ENCODE results near the gene SH3TC1. TPM values are rescaled to one million over a fixed set of nuclear protein-coding genes. Genes with fewer than 3 reads are reported as not detected.

Gene SH3TC1
- total RNA-seq, 1 experiment from 2014 or later = 2.2 TPM

DNA sequence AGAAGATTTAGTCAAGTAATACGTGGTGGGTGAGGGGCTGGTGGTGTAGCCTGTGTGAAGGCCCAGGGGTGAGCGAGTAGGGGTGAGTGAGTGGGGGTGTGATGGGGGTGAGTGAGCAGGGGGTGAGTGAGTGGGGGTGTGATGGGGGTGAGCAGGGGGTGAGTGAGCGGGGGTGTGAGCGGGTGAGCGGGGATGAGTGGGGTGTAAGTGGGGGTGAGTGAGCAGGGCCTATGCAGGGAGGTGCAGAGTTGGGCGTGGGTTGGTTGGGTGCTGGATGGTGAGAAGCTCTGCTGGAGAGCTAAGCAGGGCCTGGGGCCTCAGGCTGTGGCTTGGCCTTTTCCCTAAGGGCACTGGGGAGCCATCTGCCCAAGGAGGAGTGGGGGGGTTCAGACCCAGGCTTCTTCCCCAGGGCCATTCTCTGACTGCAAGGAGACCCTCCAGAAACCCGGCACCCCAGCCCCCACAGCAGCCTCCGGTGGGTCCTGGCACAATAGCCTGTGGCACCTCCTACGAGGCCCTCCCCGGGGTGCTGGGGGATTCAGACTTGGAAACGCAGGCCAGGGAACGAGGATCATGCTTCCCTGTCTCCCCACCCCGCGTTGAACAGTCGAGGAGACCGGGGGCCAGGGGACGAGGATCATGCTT lies 30.4 kb downstream of the SH3TC1 start:
- no peak for DNase-seq (ENCODE audit: low spot score)

DNA sequence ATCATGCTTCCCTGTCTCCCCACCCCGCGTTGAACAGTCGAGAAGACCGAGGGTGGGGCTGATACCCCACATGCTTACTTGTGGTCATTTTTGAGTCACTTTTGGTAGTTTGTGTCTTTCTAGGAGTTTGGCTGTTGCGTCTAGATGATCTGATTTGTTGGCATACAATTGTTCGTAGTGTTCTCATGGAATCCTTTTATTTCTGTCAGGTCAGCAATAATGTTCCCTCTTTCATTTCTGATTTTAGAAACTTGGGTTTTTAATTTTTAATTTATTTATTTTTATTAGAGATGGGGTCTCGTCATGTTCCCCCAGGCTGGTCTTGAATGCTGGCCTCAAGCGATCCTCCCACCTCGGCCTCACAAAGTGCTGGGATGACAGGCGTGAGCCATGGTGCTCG lies 30.9 kb downstream of the SH3TC1 start:
- DNase-seq (ENCODE audit: low spot score) = no peak

DNA sequence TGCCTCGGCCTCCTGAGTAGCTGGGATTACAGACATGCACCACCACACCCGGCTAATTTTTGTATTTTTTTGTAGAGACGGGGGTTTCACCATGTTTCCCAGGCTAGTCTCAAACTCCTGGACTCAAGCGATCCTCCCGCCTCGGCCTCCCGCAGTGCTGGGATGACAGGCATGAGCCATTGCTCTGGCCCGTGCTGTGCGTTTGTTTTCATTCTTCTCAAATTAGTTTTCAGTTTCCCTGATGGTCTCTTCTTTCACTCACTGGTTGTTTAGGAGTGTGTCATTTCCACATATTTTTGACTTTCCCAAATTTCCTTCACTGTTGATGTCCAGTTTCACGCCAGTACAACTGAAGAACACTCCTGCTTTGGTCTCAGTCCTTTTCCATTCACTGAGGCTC lies 31.8 kb downstream of the SH3TC1 start:
- DNase-seq (ENCODE audit: low spot score) = no peak

DNA sequence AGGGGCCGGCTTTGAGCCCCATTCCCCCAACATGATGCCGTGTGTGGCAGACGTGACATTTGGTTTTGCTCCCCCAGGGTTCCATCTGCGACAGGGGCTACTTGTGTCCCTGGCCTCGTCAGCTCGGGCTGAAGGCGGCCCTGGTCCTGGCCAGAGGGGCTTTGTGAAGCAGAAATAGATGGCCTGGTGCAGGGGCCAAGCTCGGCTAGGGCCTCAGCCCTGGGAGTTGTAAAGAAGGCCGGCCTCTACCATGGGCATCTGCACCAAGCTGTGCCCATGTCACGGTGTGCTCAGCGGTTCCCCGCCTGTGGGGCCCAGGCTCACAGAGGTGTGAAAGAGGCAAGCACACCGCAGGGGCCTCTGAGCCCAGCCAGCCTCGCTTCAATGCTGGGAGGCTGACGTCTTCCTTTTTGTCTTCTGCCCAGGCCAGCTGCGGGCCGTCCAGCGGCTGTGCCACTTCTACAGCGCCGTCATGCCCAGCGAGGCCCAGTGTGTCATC lies 32.5 kb downstream of the SH3TC1 start:
- DNase-seq (ENCODE audit: low spot score) = no peak

DNA sequence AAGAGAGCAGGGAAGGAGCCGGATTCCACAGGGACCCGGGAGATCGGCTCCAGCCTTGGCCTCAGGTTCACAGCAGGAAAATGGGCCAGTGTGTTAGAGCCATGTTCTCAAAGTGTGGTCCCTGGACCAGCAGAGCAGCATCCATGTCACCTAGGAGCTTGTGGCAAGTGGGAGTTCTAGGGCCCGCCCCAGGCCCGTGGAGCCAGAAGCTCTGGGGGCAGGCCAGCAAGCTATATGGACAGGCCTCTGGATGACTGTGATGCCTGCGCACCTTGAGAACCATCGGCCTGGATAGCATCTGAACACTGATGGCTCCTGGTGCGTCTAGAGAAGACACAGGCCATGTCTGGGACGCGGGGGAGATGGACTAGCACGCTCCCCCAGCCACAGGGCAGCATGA lies 33.7 kb downstream of the SH3TC1 start:
- no peak for DNase-seq (ENCODE audit: low spot score)

DNA sequence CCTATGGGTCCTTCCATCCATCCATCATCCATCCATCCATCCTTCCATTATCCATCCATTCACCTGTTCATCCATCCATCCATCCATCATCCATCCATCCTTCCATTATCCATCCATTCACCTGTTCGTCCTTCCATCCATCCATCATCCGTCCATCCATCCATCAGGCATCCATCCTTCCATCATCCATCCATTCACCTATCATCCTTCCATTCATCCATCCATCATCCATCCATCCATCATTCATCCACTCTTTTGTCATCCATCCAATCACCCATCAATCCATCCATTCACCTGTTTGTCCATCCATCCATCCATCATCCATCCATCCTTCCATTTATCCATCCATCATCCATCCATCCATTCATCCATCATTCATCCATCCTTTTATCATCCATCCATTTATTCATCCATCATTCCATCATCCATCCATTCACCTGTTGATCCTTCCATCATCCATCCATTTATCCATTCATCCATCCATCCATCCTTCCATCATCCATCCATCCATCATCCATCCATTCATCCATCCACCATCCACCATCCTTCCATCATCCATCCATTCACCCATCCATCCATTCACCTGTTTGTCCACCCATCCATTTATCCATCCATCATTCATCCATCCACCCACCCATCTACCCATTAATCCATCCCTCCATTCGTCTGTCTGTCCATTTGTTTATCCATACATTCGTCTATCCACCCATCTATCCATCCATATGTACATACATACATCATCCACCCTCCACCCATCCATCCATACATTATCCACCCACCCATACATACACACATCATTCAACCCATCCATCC lies 34.8 kb downstream of the SH3TC1 start:
- DNase-seq (ENCODE audit: low spot score) = no peak

DNA sequence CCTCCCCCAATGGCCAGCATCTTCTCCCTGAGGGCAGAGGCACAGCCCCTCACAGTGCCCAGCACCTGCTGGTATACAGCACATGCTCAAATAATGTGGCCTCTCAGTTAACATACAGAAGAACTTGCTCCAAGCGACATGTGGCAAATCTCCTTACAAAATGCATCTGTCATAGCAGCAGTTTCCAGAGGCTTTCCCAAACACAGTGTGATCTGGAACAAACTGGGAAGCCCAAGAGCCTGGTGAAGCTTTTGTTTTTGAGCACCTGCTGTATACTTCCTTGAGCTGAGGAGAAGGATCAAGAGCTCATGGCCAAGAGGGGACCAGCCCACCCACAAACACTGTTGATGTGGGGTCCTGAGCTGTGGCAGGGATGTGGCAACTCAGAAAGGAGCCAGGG lies 35.6 kb downstream of the SH3TC1 start:
- no peak for DNase-seq (ENCODE audit: low spot score)

DNA sequence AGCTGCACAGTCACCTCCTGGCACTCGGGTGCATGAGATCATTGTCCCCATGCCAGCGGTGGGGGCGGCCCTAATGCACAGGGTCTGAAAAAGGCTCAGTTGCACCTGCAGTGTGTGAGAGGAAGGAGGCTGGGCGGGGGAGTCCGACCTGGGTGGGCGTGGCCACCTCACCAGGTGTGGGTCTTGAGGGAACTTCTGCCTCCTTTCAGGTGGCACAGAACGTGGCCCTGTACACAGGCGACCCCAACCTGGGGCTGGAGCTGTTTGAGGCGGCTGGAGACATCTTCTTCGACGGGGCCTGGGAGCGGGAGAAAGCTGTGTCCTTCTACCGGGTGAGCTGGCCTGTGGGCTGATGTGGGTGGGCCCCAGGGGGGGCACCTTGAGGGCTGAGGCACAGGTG lies 36.1 kb downstream of the SH3TC1 start:
- no peak for DNase-seq (ENCODE audit: low spot score)

DNA sequence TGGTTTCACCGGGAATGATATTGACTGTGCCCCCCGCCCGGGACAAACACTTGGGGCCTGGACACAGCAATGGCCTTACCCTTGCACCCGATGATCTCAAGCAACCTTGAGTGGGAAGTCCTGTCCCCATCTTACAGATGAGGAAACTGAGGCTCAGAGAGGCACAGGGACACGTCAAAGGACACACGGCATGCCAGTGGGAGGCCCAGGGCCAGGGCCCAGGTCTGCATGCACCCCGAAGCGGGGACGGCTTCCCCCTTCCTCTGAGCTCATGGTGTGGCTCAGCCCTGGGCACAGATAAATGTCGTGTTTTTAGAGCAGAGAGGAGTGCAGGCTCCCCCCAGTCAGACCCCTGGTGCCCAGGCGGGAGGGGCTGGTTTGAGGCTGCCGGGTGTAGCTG lies 36.6 kb downstream of the SH3TC1 start:
- DNase-seq (ENCODE audit: low spot score) = no peak

DNA sequence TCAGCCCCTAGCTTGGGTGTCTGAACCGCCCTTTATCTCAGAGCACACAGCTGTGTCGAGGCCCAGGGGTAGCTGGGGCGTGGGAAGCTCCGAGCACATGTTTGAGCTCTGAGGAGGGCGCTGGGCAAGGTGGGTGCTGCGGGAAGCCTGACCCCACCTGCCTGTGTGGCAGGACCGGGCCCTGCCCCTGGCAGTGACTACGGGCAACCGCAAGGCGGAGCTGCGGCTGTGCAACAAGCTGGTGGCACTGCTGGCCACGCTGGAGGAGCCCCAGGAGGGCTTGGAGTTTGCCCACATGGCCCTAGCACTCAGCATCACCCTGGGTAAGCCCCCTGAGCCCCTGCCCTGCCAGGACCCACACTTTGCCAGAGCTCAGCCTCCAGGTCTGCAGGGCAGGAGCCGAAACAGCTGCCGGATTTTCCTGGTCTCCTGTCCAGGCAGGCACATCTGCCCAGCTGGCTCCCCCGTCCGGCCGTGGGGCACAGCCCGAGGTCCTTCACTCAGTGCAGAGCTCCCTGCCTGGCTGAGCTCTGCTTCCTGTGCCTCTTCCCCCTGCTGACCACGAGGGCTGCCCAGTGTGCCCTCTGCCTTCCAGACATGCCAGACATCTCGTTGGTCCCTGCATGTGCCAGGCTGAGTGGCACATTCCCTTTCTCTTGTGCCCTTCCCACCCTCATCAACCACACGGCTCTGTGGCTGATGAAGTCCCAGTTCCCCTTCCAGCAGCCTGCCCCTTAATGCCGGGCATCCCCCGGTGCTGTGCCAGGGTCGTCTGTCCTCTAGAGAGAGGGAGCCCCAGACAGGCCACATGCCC lies 37.2 kb downstream of the SH3TC1 start:
- DNase-seq (ENCODE audit: low spot score) = no peak

DNA sequence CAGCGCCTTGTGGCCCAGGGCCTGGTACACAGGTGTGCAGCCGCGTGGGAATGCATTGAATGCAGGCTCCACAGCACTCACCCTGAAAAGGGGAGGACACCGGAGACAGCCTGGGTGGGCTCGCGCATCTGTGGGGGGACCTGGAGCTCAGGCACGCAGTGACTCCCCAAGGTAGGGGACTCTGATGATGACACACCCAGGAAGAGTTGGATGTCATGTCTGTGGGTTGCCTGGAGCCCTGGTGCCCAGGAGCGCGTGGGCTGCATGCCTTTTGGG lies 37.8 kb downstream of the SH3TC1 start:
- no peak for DNase-seq (ENCODE audit: low spot score)

DNA sequence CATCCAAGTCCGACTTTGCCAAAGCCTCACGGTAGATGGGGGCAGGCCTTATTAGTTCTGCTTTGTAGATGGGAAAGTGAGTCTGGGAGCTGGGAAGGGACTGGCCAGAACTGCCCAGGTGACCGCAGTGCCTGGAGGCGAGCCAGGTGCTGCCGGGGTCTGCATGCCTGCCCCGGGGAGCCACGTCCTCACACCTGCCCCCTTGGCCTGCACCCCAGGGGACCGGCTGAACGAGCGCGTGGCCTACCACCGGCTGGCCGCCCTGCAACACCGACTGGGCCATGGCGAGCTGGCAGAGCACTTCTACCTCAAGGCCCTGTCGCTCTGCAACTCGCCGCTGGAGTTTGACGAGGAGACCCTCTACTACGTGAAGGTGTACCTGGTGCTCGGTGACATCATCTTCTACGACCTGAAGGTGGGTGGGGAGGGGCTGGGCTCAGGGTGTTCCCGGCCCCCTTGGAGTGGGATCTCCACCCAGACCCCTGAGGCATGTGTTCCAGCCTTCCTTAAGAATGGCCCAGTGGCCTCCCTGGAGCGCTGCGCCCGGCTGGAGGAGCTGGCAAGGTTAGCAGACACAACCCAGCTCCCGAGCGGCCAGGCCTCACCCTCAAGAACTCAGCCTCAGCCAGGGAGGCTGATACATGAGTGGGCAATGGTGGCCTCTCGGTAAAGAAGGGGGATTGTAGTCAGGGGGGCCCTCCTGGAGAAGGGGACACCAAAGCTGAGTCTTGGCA lies 38.3 kb downstream of the SH3TC1 start:
- no peak for DNase-seq (ENCODE audit: low spot score)

DNA sequence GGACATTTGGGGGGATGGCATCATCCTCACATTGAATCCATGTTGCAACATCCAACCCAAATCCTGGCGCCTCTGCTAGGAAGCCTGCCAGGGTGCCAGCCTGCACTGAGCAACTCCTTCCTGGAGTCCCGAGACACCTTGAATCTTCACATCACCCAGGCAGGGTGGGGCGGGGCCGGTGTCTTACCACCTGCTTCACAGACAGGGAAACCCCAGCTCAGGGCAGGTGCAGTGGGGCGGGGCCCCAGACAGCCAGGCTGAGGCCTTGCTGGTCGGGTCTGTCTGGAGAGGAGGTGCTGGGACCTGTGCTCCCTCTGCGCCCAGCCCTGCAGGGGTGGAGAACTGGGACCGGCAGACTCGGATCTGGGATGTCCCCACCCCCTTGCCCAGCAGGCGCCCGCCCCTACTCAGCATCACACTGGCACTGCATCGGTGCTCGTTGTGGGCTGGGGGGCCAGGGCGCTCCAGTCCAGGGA lies 39.0 kb downstream of the SH3TC1 start:
- DNase-seq (ENCODE audit: low spot score) = no peak

DNA sequence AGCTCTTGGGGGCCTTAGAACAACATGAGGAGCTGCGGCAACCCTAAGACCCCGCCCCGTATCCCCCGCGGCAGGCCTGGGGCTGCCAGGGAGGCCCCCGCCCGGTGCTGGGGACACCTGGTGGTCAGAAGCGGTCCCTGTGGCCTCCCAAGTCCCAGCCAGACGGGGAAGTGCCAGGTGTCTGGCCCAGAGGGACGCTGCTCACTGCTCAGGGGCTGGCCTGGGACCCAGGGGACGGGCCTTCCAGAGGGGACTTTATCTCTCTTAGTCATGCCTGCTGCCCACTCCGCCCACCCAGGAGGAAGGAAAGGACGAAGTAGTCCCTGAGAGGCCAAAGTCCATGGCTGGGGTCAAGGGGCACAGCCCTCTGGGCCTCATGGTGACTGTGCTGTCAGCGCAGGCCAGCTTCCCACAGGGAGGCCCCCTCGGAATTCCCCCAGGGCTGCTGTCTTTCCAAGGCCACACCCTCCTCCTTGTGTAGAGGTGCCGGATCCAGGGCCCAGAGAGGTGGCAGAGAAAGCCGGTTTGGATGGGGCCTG lies 39.5 kb downstream of the SH3TC1 start:
- DNase-seq (ENCODE audit: low spot score) = no peak

DNA sequence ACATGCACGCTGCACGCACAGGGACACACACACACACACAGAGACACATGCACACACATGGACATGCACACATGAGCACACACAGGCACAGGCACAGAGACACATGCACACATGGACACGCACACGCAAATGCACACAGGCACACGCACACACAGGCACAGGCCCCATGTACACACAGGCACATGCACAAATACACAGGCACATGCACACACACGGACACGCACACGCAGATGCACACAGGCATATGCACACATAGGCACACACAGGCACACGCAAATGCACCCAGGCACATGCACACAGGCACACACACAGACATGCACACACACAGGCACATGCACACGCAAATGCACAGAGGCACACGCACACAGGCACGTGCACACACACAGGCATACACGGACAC lies 40.1 kb downstream of the SH3TC1 start:
- no peak for DNase-seq (ENCODE audit: low spot score)

DNA sequence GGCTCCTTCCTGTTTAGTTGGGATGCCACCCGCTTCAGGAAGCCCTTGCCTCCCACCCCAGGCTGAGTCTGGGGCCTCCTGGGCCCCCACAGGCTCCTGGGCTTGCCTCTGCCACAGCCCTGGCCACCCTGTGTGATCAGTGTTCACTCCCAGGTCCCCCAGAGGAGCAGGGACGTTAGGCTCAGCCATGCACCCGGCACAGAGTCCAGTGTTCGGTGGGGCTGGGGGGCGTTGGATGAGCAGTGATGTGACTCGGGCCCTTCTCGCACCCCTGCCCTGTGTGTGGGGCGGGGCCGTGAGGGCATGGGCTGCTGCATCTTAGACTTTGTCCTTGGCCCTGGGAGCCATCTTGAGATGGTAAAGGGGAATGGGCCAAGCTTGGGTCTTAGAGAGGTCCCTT lies 40.6 kb downstream of the SH3TC1 start:
- DNase-seq (ENCODE audit: low spot score) = no peak

DNA sequence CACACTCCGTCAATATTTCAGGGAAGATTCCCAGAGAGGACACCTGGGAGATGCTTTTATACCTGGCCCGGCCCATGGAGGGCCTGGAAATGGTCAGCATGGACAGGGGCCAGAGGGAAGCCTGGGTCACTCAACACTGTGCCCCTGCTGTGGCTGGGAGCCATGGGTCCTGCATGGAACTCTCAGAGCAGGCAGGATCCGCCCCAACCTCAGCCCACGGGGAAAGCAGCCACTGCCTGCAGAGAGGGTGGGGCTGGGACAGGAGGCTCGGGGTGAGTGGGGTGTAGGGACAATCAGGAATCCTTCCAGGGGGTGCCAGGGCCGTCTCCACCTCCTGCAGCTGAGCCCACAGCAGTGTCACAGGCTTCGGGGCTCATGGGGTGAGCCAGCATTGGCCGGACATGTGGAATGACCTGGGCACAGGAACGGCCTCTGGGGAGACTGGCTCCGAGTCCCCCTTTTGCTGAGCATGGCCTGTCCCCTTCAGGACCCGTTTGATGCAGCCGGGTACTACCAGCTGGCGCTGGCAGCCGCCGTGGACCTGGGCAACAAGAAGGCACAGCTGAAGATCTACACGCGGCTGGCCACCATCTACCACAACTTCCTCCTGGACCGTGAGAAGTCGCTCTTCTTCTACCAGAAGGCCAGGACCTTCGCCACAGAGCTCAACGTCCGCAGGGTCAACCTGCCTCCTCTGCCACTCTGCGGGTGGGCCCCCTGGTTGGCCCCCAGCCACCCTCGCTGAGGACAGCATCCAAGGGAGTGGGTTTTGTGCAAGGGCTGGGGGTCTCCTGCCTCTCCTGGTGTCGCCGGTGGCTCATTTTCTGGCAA lies 41.3 kb downstream of the SH3TC1 start:
- DNase-seq (ENCODE audit: low spot score) = no peak

DNA sequence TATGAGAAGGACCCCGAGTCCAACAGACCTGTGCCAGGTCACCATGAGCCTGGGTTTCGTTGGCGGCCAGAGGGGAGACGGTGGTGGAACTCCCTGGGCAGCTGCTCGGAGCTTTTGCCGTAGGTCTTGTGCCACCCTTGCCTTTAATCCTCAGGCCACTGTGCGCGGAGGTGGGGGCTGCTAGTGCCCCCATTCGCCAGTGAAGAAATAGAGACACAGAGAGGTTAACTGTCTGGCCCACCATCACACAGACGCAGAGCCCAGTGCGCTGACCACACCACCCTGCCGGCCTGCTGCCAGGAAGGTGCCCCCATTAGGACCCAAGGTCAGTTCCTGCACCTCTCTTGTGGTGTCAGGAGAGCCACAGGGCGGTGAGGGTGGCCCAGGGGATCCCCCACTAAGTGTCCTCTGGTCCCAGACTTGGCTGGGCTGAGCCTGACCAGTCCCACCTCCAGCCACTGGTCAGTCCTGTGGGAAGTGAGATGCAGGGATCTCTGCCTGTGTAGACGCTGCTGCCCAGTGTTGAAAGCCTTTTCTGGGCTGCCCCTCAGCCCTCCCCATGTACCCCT lies 42.2 kb downstream of the SH3TC1 start:
- DNase-seq (ENCODE audit: low spot score) = no peak

DNA sequence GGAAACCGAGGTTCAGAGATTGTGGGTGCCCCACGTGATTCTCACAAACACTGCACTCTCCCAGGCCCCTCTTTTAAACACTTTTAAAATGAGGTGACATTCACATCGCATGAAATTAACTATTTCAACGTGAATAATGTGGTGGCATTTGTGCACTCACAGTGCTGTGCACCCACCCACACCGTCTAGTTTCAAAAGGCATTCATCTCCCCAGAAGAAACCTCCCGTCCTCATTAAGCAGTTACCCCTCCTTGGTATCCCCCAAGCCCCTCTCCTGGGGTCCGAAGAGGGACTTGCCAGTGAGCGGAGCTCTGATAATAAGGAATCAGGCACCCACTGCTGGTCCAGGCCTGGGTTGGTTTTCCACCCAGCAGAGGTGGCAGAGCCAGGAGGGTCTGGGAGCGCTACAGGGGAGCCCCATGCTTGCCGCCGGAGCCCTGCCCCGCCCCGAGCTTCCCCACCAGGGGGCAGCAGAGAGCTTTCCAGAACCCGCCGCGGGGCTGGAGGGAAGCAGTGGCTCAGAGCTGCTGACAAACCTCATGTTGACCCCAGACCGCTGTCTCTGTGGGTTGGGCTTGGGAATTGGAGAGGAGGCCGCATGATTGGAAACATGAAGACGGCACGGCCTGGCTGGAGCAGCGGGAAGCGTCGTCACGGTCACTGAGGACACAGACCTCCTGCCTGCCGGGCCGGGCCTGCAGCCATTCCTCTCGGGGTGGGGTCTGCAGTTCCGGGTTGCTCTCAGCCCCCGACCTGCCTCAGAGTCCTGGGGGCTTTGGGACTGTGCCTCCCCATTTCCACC lies 43.0 kb downstream of the SH3TC1 start:
- DNase-seq (ENCODE audit: low spot score) = peak; percentile 91
